Stimulated activated memory B cell treated with anti-CD40 and anti-IgM and Interleukin-4, amounts not matched to agents 10 μg/mL and 1 μg/mL and 100 μg/mL, for 72 hours (primary cell): ENCODE results near the gene AZGP1.
"Not testable (repeated sequence)": the region's sequence is repeated elsewhere in the genome, so short reads cannot be mapped to it uniquely, and the experiment has no call there.

Experiments used
- ATAC-seq: fragments of 150-1000 bp; cut with Tn5 transposase; 2 replicates; pipeline ENCODE4 v1.10.0; 2021
- H3K27ac Mint-ChIP-seq: one replicate; pipeline ENCODE4 v1.8.0; 2022; ENCODE audit warnings: mild to moderate bottlenecking, mixed read lengths
- H3K27me3 Mint-ChIP-seq: one replicate; pipeline ENCODE4 v1.8.0; 2022; ENCODE audit warnings: mixed read lengths
- H3K36me3 Mint-ChIP-seq: one replicate; pipeline ENCODE4 v1.8.0; 2022; ENCODE audit warnings: mixed read lengths
- H3K4me1 Mint-ChIP-seq: one replicate; pipeline ENCODE4 v1.8.0; 2022; ENCODE audit warnings: mixed read lengths
- H3K4me3 Mint-ChIP-seq: one replicate; pipeline ENCODE4 v1.8.0; 2022; ENCODE audit warnings: mild to moderate bottlenecking, moderate library complexity, mixed read lengths
- H3K9me3 Mint-ChIP-seq: one replicate; pipeline ENCODE4 v1.8.0; 2022; ENCODE audit warnings: mixed read lengths

AZGP1 gene

DNA sequence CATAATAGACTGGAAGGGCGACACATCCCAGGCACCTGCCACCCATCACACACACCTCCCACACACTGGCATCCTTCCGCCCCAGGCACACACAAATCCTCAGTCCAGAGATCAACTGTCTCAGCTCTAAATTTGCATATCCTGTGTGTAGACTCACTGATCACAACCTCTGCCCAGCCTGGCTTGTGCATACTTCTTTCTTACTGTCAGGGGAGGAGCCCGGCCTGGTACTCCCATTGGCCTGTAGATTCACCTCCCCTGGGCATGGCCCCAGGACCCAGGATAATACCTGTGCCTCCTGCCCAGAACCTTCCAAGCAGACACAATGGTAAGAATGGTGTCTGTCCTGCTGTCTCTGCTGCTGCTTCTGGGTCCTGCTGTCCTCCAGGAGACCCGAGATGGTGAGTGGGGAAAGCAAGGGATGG, 4.6 kb upstream of the AZGP1 start:
- not testable (repeated sequence) for H3K36me3 Mint-ChIP-seq, H3K4me3 Mint-ChIP-seq, H3K27ac Mint-ChIP-seq, H3K4me1 Mint-ChIP-seq, H3K9me3 Mint-ChIP-seq
- H3K27me3 Mint-ChIP-seq: peaks cover 41% of the 10 kb centered on the region
- ATAC-seq: peak; percentile 61

- H3K9me3 Mint-ChIP-seq, H3K27ac Mint-ChIP-seq, H3K4me3 Mint-ChIP-seq, H3K4me1 Mint-ChIP-seq, H3K36me3 Mint-ChIP-seq: not testable (repeated sequence)
- H3K27me3 Mint-ChIP-seq: peaks cover 47% of the 10 kb centered on the region
- peak; percentile 75 for ATAC-seq
Measured at GRCh38 chr7:99979814-99980225, 4.0 kb upstream of the AZGP1 start.

DNA sequence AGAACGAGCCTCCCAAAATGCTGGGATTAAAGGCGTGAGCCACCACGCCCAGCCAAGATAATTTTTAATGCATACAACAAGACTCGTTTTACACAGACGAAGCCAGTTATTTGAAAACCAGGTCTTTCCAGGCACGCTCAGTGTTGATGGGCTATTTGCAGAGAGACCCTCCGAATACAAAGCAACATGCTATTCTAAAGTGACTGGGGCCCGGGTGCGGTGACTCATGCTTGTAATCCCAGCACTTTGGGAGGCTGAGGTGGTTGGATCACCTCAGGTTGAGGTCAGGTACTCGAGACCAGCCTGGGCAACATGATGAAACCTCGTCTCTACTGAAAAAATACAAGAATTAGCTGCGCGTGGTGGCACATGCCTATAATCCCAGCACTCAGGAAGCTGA, 795 bp upstream of the AZGP1 start:
- no peaks in the 10 kb centered on the region for H3K9me3 Mint-ChIP-seq
- H3K4me1 Mint-ChIP-seq: peaks cover 7% of the 10 kb centered on the region
- H3K4me3 Mint-ChIP-seq: no peak overlapping the region
- no peak for ATAC-seq
- H3K36me3 Mint-ChIP-seq: no peaks in the 10 kb centered on the region
- H3K27me3 Mint-ChIP-seq: peaks cover 53% of the 10 kb centered on the region
- H3K27ac Mint-ChIP-seq: no peak overlapping the region

- no peaks in the 10 kb centered on the region for H3K9me3 Mint-ChIP-seq
- no peak overlapping the region for H3K4me3 Mint-ChIP-seq
- H3K4me1 Mint-ChIP-seq: peaks cover 4% of the 10 kb centered on the region
- H3K27ac Mint-ChIP-seq: no peak overlapping the region
- ATAC-seq: no peak
- no peaks in the 10 kb centered on the region for H3K36me3 Mint-ChIP-seq
- peaks cover 61% of the 10 kb centered on the region for H3K27me3 Mint-ChIP-seq
Measured at GRCh38 chr7:99974681-99975080, 1.1 kb downstream of the AZGP1 start.

DNA sequence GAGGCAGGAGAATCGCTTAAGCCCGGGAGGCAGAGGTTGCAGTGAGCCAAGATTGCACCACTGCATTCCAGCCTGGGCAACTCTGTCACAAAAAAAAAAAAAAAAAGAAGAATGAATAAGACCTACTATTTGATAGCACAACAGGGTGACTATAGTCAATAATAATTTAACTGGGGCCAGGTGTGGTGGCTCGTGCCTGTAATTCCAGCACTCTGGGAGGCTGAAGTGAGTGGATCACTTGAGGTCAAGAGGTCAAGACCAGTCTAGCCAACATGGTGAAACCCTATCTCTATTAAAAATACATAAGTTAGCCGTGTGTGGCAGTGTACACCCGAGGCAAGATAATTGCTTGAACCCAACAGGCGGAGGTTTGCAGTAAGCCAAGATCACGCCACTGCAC, 2.0 kb downstream of the AZGP1 start:
- not testable (repeated sequence) for H3K4me1 Mint-ChIP-seq, ATAC-seq, H3K36me3 Mint-ChIP-seq, H3K9me3 Mint-ChIP-seq, H3K4me3 Mint-ChIP-seq, H3K27ac Mint-ChIP-seq
- H3K27me3 Mint-ChIP-seq: peaks cover 58% of the 10 kb centered on the region

DNA sequence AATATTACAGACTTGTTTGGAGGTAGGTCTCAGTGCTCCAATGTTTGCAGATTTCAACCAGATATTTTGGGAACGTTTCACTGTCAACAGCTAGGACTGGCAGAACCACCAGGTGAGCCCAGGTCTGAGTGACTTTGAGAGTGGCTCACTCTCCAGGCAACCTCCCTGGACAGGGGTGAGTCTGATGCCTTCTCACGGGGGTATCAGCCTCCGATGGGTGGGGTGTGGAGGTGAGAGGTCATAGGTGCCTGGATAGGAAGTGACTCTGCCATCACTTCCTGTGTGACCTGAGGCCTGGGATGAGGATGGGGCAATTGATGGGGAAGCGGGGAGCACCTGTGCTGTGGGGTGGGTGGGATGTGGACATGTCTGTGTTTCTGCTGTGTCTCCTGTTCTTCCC, 4.6 kb downstream of the AZGP1 start:
- peaks cover 80% of the 10 kb centered on the region for H3K27me3 Mint-ChIP-seq
- ATAC-seq: no peak
- H3K4me1 Mint-ChIP-seq: no peaks in the 10 kb centered on the region
- no peaks in the 10 kb centered on the region for H3K36me3 Mint-ChIP-seq
- H3K9me3 Mint-ChIP-seq: no peaks in the 10 kb centered on the region
- H3K4me3 Mint-ChIP-seq: no peak overlapping the region
- no peak overlapping the region for H3K27ac Mint-ChIP-seq

DNA sequence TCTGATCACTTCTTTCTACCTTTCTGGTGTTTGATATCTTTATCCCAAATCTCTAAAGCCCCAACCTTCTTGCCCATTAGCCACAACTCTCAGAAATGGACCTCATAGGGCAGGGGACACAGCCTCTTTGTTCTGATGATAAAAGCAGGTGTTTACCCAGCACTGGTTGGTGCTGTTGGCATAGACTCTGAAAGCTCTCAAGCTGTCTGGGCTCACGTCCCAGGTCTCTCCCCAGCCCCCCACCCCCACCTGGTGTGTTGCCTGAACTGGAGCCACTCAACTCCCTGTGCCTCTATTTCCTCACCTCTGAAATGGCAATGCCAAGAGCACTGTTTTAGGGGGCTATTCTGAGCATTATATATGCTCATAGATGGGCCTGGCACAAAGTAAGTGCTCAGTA, 6.0 kb downstream of the AZGP1 start:
- not testable (repeated sequence) for H3K4me3 Mint-ChIP-seq, H3K9me3 Mint-ChIP-seq, ATAC-seq, H3K4me1 Mint-ChIP-seq, H3K27ac Mint-ChIP-seq, H3K36me3 Mint-ChIP-seq
- peaks cover 81% of the 10 kb centered on the region for H3K27me3 Mint-ChIP-seq

- H3K9me3 Mint-ChIP-seq: no peaks in the 10 kb centered on the region
- no peak overlapping the region for H3K27ac Mint-ChIP-seq
- no peak overlapping the region for H3K4me3 Mint-ChIP-seq
- no peak for ATAC-seq
- peaks cover 86% of the 10 kb centered on the region for H3K27me3 Mint-ChIP-seq
- no peaks in the 10 kb centered on the region for H3K36me3 Mint-ChIP-seq
- H3K4me1 Mint-ChIP-seq: no peaks in the 10 kb centered on the region
Measured at GRCh38 chr7:99969298-99969697, 6.5 kb downstream of the AZGP1 start.

- no peak for ATAC-seq
- no peaks in the 10 kb centered on the region for H3K9me3 Mint-ChIP-seq
- H3K36me3 Mint-ChIP-seq: no peaks in the 10 kb centered on the region
- no peak overlapping the region for H3K27ac Mint-ChIP-seq
- peaks cover 66% of the 10 kb centered on the region for H3K27me3 Mint-ChIP-seq
- H3K4me1 Mint-ChIP-seq: no peaks in the 10 kb centered on the region
- no peak overlapping the region for H3K4me3 Mint-ChIP-seq
Measured at GRCh38 chr7:99958564-99959227, 17.1 kb downstream of the AZGP1 start.

GRCh38 chr7:99955247-99955646, 20.6 kb downstream of the AZGP1 start:
- no peak overlapping the region for H3K27ac Mint-ChIP-seq
- peaks cover 36% of the 10 kb centered on the region for H3K27me3 Mint-ChIP-seq
- H3K4me3 Mint-ChIP-seq: no peak overlapping the region
- no peak for ATAC-seq
- no peaks in the 10 kb centered on the region for H3K36me3 Mint-ChIP-seq
- H3K9me3 Mint-ChIP-seq: no peaks in the 10 kb centered on the region
- H3K4me1 Mint-ChIP-seq: no peaks in the 10 kb centered on the region

GRCh38 chr7:99954643-99955042, 21.2 kb downstream of the AZGP1 start:
- not testable (repeated sequence) for H3K4me1 Mint-ChIP-seq, H3K4me3 Mint-ChIP-seq, H3K27ac Mint-ChIP-seq, H3K9me3 Mint-ChIP-seq, ATAC-seq, H3K36me3 Mint-ChIP-seq
- peaks cover 35% of the 10 kb centered on the region for H3K27me3 Mint-ChIP-seq

GRCh38 chr7:99953649-99954048, 22.2 kb downstream of the AZGP1 start:
- Mint-ChIP-seq H3K27me3 (peaks cover 35% of the 10 kb centered on the region), H3K4me3 (no peak overlapping the region)

DNA sequence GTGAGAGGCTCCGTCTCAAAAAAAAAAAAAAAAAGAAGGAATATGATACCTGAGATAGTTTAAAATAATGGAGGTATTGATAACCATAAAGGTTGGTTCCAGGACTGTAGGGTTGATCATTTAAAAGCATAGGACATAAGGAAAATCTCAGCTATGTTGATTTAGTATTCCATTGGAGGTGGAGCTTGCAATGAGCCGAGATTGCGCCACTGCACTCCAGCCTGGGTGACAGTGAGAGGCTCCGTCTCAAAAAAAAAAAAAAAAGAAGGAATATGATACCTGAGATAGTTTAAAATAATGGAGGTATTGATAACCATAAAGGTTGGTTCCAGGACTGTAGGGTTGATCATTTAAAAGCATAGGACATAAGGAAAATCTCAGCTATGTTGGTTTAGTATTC, 23.2 kb downstream of the AZGP1 start:
- H3K27me3 Mint-ChIP-seq: peaks cover 32% of the 10 kb centered on the region
- ATAC-seq, H3K27ac Mint-ChIP-seq, H3K4me3 Mint-ChIP-seq, H3K4me1 Mint-ChIP-seq, H3K9me3 Mint-ChIP-seq, H3K36me3 Mint-ChIP-seq: not testable (repeated sequence)

More at GRCh38 chr7:99953649-99954048, 22.2 kb downstream of the AZGP1 start:
- no peak overlapping the region for H3K27ac Mint-ChIP-seq
- H3K36me3 Mint-ChIP-seq: no peaks in the 10 kb centered on the region
- H3K4me1 Mint-ChIP-seq: peaks cover 7% of the 10 kb centered on the region
- no peaks in the 10 kb centered on the region for H3K9me3 Mint-ChIP-seq
- no peak for ATAC-seq

GRCh38 chr7:99950819-99951218, 25.0 kb downstream of the AZGP1 start:
- H3K36me3 Mint-ChIP-seq, H3K27ac Mint-ChIP-seq, H3K9me3 Mint-ChIP-seq, H3K4me3 Mint-ChIP-seq, H3K4me1 Mint-ChIP-seq, ATAC-seq: not testable (repeated sequence)
- H3K27me3 Mint-ChIP-seq: peaks cover 26% of the 10 kb centered on the region

DNA sequence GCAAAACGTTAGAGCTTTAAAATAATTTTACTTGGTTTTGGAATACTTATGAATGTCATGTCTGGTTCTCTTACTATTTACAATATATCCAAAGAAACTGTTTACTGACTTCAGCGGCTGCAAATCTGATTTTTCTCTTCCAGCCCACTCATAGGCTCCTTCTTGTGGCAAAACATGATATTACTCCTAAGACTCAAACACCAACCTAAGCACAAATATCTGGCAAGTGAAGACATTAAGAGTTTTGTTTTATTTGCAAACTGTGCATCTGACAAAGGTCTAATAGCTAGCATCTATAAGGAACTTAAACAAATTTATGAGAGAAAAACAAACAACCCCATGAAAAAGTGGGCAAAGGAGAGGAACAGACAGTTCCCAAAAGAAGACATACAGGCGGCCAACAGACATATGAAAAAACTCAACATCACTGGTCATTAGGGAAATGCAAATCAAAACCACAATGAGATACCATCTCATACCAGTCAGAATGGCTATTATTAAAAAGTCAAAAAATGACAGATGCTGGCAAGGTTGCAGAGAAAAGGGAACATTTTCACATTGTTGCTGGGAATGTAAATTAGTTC, 26.1 kb downstream of the AZGP1 start:
- Mint-ChIP-seq H3K36me3 (no peaks in the 10 kb centered on the region), H3K27ac (no peak overlapping the region), H3K4me1 (peaks cover 8% of the 10 kb centered on the region), H3K27me3 (peaks cover 17% of the 10 kb centered on the region), H3K9me3 (no peaks in the 10 kb centered on the region), H3K4me3 (no peak overlapping the region)
- no peak for ATAC-seq

DNA sequence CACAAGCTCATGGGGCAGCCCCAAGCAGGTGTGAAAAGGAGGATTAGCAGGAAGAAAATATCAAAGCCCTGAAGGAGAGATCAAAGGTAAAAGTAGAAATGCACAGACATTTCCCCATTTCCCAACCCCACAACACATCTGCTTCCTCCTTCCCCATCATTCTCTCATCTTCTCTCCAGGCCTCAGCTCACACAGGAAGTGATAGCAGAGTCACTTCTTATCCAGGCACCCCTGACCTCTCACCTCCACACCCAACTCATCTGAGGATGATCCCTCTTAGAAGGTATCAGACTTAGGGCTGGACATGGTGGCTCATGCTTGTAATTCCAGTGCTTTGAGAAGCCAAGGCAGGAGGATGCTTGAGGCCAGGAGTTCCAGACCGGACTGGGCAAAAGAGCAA, 28.2 kb downstream of the AZGP1 start:
- Mint-ChIP-seq H3K27ac (no peak overlapping the region), H3K36me3 (no peaks in the 10 kb centered on the region), H3K9me3 (no peaks in the 10 kb centered on the region), H3K27me3 (peaks cover 20% of the 10 kb centered on the region), H3K4me3 (no peak overlapping the region), H3K4me1 (peaks cover 20% of the 10 kb centered on the region)
- ATAC-seq: no peak
